Frontal cortex (tissue), 4 donors: Measurements from ENCODE around the gene DNAJC3. TPM values are rescaled to one million over a fixed set of nuclear protein-coding genes. Genes with fewer than 3 reads are reported as not detected.
A peak's percentile ranks its signal among the peaks of the same experiment; 100 is the strongest.
"Not testable (repeated sequence)": the region's sequence is repeated elsewhere in the genome, so short reads cannot be mapped to it uniquely, and the experiment has no call there.

Experiments
- DNase-seq, 2 donors: peaks; one replicate each; pipeline ENCODE4 v3.0.0; 2012; ENCODE audit warnings: low spot score in 2 of 2
- FAIRE-seq: peaks from 2 replicates; lab custom pipeline; 2012; peaks lifted over from hg19 to GRCh38; lab: Jason Lieb, UNC
- total RNA-seq: library from RNA; depleted of rRNA; stranded (reverse); fragments of >200 nt; gene quantifications from one replicate; pipeline ENCODE4 v1.2.3, GENCODE V29; 2014
- donor health status: control.
- donor health status: control.
- donor health status: control.

DNAJC3 gene
- total RNA-seq, 1 donor from 2014 or later, result 31.0 TPM

GRCh38 chr13:95667235-95667634, 9.7 kb upstream of the DNAJC3 start:
- FAIRE-seq, DNase-seq: not testable (repeated sequence)

- no peak for DNase-seq
Measured at GRCh38 chr13:95671597-95671996, 5.3 kb upstream of the DNAJC3 start.

GRCh38 chr13:95676105-95676761, 706 bp upstream of the DNAJC3 start:
- no peak for FAIRE-seq
- peak; percentile 18 to 31 for DNase-seq

More at GRCh38 chr13:95671597-95671996, 5.3 kb upstream of the DNAJC3 start:
- FAIRE-seq, result no peak

- DNase-seq, result peak in 1 of 2 donors; percentile 20
- FAIRE-seq, result no peak
Measured at GRCh38 chr13:95677564-95678266, 776 bp downstream of the DNAJC3 start.

GRCh38 chr13:95678967-95679366, 2.0 kb downstream of the DNAJC3 start:
- no peak for FAIRE-seq
- DNase-seq, result no peak

GRCh38 chr13:95679722-95680121, 2.8 kb downstream of the DNAJC3 start:
- DNase-seq (no peak), FAIRE-seq (no peak)

- no peak for FAIRE-seq
- no peak for DNase-seq
Measured at GRCh38 chr13:95684418-95684817, 7.5 kb downstream of the DNAJC3 start.

- DNase-seq, FAIRE-seq: not testable (repeated sequence)
Measured at GRCh38 chr13:95684960-95685359, 8.0 kb downstream of the DNAJC3 start.

- DNase-seq, result no peak
- FAIRE-seq, result no peak
Measured at GRCh38 chr13:95689582-95689926, 12.6 kb downstream of the DNAJC3 start.

- FAIRE-seq, DNase-seq: not testable (repeated sequence)
Measured at GRCh38 chr13:95690986-95691385, 14.0 kb downstream of the DNAJC3 start.

- FAIRE-seq (no peak), DNase-seq (no peak)
Measured at GRCh38 chr13:95697052-95697680, 20.2 kb downstream of the DNAJC3 start.

- FAIRE-seq, result no peak
- no peak for DNase-seq
Measured at GRCh38 chr13:95698047-95698749, 21.3 kb downstream of the DNAJC3 start.

GRCh38 chr13:95703576-95703975, 26.6 kb downstream of the DNAJC3 start:
- FAIRE-seq (no peak), DNase-seq (no peak)

- FAIRE-seq (no peak), DNase-seq (no peak)
Measured at GRCh38 chr13:95704510-95704909, 27.6 kb downstream of the DNAJC3 start.

GRCh38 chr13:95706356-95706755, 29.4 kb downstream of the DNAJC3 start:
- DNase-seq, result no peak
- no peak for FAIRE-seq

- no peak for FAIRE-seq
- DNase-seq, result no peak
Measured at GRCh38 chr13:95707035-95707434, 30.1 kb downstream of the DNAJC3 start.

- DNase-seq (no peak), FAIRE-seq (no peak)
Measured at GRCh38 chr13:95707442-95708390, 30.8 kb downstream of the DNAJC3 start.

GRCh38 chr13:95708391-95708774, 31.4 kb downstream of the DNAJC3 start:
- no peak for DNase-seq
- no peak for FAIRE-seq

- DNase-seq, result no peak
Measured at GRCh38 chr13:95708811-95709500, 32.0 kb downstream of the DNAJC3 start.

More at GRCh38 chr13:95708811-95709500, 32.0 kb downstream of the DNAJC3 start:
- FAIRE-seq, result no peak
